Measurements from ENCODE around the gene GLB1L3.

GLB1L3 gene

GRCh38 chr11:134257101-134257500 lies 19.1 kb upstream of the GLB1L3 start:
- no peak for TF ChIP-seq CTCF (IDR thresholded peaks at IDR 0.05; ENCODE audit: insufficient read depth, low read depth, low read length, missing control alignments)
- no peak for DNase-seq (ENCODE audit: low read depth)
- H3K4me3 ChIP-seq (ENCODE audit: low read depth, low read length), result no peak overlapping the region

GRCh38 chr11:134258577-134258976 lies 17.6 kb upstream of the GLB1L3 start:
- no peak overlapping the region for H3K4me3 ChIP-seq (ENCODE audit: low read depth, low read length)
- no peak for DNase-seq (ENCODE audit: low read depth)
- no peak for TF ChIP-seq CTCF (IDR thresholded peaks at IDR 0.05; ENCODE audit: insufficient read depth, low read depth, low read length, missing control alignments)

GRCh38 chr11:134260503-134260902 lies 15.7 kb upstream of the GLB1L3 start:
- DNase-seq (ENCODE audit: low read depth), result no peak
- H3K4me3 ChIP-seq (ENCODE audit: low read depth, low read length), result no peak overlapping the region
- TF ChIP-seq CTCF (IDR thresholded peaks at IDR 0.05; ENCODE audit: insufficient read depth, low read depth, low read length, missing control alignments), result no peak

- TF ChIP-seq CTCF (IDR thresholded peaks at IDR 0.05; ENCODE audit: insufficient read depth, low read depth, low read length, missing control alignments), result no peak
- no peak overlapping the region for H3K4me3 ChIP-seq (ENCODE audit: low read depth, low read length)
- no peak for DNase-seq (ENCODE audit: low read depth)
These were observed 15.2 kb upstream of the GLB1L3 start for GRCh38 chr11:134260983-134261382.

- TF ChIP-seq CTCF (IDR thresholded peaks at IDR 0.05; ENCODE audit: insufficient read depth, low read depth, low read length, missing control alignments), result peak; percentile 53
- no peak overlapping the region for H3K4me3 ChIP-seq (ENCODE audit: low read depth, low read length)
- DNase-seq (ENCODE audit: low read depth), result peak; percentile 42
These were observed 14.3 kb upstream of the GLB1L3 start for GRCh38 chr11:134261626-134262488.

GRCh38 chr11:134264966-134265764 lies 11.0 kb upstream of the GLB1L3 start:
- DNase-seq (ENCODE audit: low read depth), result no peak
- TF ChIP-seq CTCF (IDR thresholded peaks at IDR 0.05; ENCODE audit: insufficient read depth, low read depth, low read length, missing control alignments), result no peak
- no peak overlapping the region for H3K4me3 ChIP-seq (ENCODE audit: low read depth, low read length)

Data from GM12865 (cell line).